Measurements from ENCODE around the gene GDPD5. TPM values are rescaled to one million over a fixed set of nuclear protein-coding genes. Genes with fewer than 3 reads are reported as not detected.

The GDPD5 gene
- total and polyA plus RNA-seq, 9 of the 15 experiments (the other 6 are each of a cell fraction or from before 2014, with no cell fraction given) = 0.32 to 27.3 (median 8.0) TPM

- DNase-seq (ENCODE audit: extremely low read depth in 1 of 4, low spot score in 3 of 4) = no peak
- Histone ChIP-seq H3K4me1 (replicated peaks in 1 of 2; ENCODE audit: control insufficient read depth in 2 of 2, insufficient read depth in 2 of 2, low read length in 2 of 2) (peaks cover 0 to 10% of the 10 kb centered on the region in 2 experiments; a peak in 4 of 5 replicates), H3K9ac (ENCODE audit: insufficient read depth in 1 of 2, low read depth in 2 of 2, low read length in 2 of 2) (peak overlapping the region in 1 of 2 experiments; percentile 55; a peak in 2 of 4 replicates), H3K79me2 (ENCODE audit: control insufficient read depth, insufficient read depth, low read length) (no peaks in the 10 kb centered on the region), H3K27me3 (ENCODE audit: control insufficient read depth in 2 of 2, insufficient read depth in 2 of 2, low read length in 2 of 2) (peaks cover 4 to 22% of the 10 kb centered on the region in 2 experiments; a peak in 4 of 5 replicates), H3K9me1 (ENCODE audit: control insufficient read depth, insufficient read depth, low read length) (no peaks in the 10 kb centered on the region), H3K4me3 (no peak overlapping the region), H3K4me2 (ENCODE audit: insufficient read depth, low read length) (no peak overlapping the region), H4K20me1 (replicated peaks; ENCODE audit: control insufficient read depth, insufficient read depth, low read length) (no peaks in the 10 kb centered on the region; the same call in 1 of the 2 replicates), H3K9me3 (replicated peaks; ENCODE audit: control insufficient read depth, insufficient read depth, low read depth, low read length) (no peaks in the 10 kb centered on the region), H3K27ac (ENCODE audit: extremely low read depth, low read depth, low read length) (no peak overlapping the region), H3K36me3 (ENCODE audit: control insufficient read depth, insufficient read depth, low read length) (no peaks in the 10 kb centered on the region), H2AFZ (ENCODE audit: low read depth, low read length) (no peak overlapping the region)
- ChIA-PET POLR2A (interaction anchor here (1.2 kb wide), 1 partner anchor 25 kb away, joined by 3 read pairs; no protein-coding TSS in a partner anchor), CTCF (ENCODE audit: low intra/inter-chr PET ratio) (no interaction called here)
- no peak for TF ChIP-seq TOE1 (IDR thresholded peaks at IDR 0.05; ENCODE audit: borderline replicate concordance)
- TF ChIP-seq TOE1 (CRISPR knock-in tag; IDR thresholded peaks at IDR 0.05; ENCODE audit: borderline replicate concordance, low read depth) = no peak
- TF ChIP-seq TFAP4 (CRISPR knock-in tag; IDR thresholded peaks at IDR 0.05; ENCODE audit: borderline replicate concordance) = 0 out of 2 replicates have a peak, but pooled peaks have one; percentile 19
- no peak for FAIRE-seq
- no peak; the same call in 2 of the 3 replicates for ATAC-seq
- intact Hi-C loops (cut with micrococcal nuclease) = no loop called here
- no TSS peak for BruUV-seq (replicated peaks)
- 41% methylated on average over 32 of the region's 32 CpGs for WGBS (ENCODE audit: insufficient coverage, low coverage, missing lambda C conversion rate)
- in situ Hi-C loops (cut with MboI) = loop anchor here (25.0 kb wide), 1 partner anchor 431 kb away; no protein-coding TSS in a partner anchor
Measured at GRCh38 chr11:75430714-75431532, 94.8 kb downstream of the GDPD5 start.
